Mucosa of gallbladder (tissue), 1 donor: Measurements from ENCODE around the gene TCF7L1. TPM values are rescaled to one million over a fixed set of nuclear protein-coding genes. Genes with fewer than 3 reads are reported as not detected.
"Not testable (repeated sequence)": the region's sequence is repeated elsewhere in the genome, so short reads cannot be mapped to it uniquely, and the experiment has no call there.

Experiments
- DNase-seq: peaks from one replicate; pipeline ENCODE4 v3.0.0-alpha.2; 2020; ENCODE audit warnings: low spot score
- total RNA-seq: library from RNA; stranded (reverse); gene quantifications from one replicate; pipeline ENCODE4 v1.2.1, GENCODE V29; 2021
- donor health status: DM: no; HTN: no; CAD: no.

The TCF7L1 gene
- total RNA-seq, 1 donor from 2014 or later, result 7.6 TPM

- DNase-seq, result peak; percentile 39
These were observed 144.4 kb downstream of the TCF7L1 start for GRCh38 chr2:85277416-85278158.

DNA sequence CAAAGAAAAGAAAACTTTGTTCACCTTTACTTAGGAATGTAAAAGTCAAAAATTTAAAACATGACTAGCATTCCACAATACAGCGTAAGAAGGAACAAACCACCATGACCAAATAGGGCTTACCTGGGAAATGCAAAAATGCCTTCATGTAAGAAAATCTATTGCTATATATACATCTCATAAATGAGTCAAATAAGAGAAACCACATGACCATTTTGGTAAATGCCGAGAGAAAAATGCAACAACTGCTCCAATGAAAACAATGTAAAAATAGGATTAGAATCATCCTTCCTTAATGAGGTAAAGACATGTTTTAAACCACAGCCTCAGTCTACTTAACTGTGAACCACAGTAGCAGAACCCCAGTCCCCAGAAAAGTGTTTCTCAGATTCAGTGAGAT lies 145.2 kb downstream of the TCF7L1 start:
- no peak for DNase-seq

- DNase-seq, result no peak
These were observed 148.4 kb downstream of the TCF7L1 start for GRCh38 chr2:85281553-85281952.

DNA sequence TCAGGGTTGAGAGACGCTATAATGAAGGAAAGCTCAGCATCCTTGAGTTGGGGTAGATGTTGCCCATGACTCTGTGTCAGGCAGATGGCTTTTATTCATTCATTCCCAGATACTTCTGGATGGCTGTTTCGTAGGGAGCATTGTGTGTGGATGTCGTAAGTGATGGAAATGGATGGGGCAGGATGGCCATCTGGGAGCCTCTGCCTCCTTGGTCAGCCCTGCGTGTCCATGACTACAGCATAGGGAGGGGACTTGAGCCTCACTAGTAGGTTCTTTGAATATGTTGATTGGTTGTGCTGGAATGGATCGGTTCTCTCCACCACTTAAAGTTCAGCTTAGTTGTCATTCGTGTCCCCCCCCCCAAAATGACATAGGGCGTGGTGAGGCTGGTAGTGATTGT lies 149.7 kb downstream of the TCF7L1 start:
- DNase-seq, result no peak

- no peak for DNase-seq
These were observed 150.4 kb downstream of the TCF7L1 start for GRCh38 chr2:85283641-85284040.

GRCh38 chr2:85286918-85287317 lies 153.7 kb downstream of the TCF7L1 start:
- no peak for DNase-seq

DNA sequence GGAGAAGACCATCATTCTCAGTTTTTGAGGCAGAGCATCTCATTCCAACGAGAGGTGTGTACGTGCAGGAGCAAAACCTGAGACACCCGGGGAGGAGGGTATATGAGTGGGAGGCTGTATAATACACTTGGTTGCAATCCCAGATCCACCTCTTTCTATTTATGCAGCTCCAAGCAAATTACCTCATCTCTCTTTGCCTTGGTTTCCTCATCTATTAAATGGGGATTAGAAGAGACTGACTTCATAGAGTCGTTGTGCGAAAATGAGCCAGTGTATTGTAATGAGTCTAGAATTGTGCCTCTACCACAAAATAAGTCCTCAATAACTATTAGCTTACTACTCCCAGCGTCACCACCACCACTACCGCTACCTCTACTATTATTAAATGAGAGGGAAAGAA lies 154.5 kb downstream of the TCF7L1 start:
- DNase-seq, result no peak

DNA sequence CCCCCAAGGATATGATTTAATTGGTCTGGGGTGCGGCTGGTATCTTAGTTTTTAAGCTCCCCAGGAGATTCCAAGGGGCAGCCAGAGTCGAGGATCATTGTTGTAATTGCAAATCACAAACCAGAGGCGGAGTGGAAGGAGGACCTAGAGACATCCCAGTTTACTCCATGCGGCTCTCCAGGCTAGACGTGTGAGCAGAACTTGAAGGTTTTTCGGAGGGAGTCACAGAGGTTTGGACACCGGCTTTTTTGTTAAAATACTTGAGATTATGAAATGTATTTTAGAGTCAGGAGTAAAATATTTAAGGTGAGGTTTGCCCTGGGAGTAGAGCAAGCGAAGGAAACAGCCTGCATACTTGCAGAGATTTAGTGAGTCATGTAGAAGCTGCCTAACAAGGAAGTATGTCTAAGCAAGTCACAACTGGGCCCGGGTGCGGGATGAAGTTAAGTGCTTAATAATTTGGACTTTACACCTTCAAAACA lies 155.1 kb downstream of the TCF7L1 start:
- DNase-seq, result peak; percentile 66

DNA sequence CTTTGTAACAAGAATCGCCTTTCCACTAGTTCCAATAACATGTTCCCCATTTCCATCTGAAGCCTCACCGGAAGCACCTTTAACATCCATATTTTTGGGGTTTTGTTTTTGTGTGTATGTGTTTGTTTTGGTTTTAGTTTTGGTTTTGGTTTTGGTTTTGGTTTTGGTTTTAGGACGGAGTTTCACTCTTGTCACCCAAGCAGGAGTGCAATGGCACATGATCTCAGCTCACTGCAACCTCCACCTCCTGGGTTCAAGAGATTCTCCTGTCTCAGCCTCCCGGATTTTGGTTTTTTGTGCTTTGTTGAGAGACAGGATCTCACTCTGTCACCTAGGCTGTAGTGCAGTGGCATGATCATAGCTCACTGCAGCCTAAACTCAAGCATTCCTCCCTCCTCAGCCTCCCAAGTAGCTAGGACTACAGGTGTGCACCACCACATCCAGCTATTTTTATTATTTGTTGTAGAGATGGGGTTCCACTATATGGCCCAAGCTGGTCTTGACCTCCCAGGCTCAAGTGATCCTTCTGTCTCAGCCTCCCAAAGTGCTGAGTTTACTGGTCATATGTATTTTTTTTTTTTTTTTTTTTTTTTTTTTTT lies 158.3 kb downstream of the TCF7L1 start:
- no peak for DNase-seq

GRCh38 chr2:85302121-85302520 lies 168.9 kb downstream of the TCF7L1 start:
- DNase-seq, result no peak

DNA sequence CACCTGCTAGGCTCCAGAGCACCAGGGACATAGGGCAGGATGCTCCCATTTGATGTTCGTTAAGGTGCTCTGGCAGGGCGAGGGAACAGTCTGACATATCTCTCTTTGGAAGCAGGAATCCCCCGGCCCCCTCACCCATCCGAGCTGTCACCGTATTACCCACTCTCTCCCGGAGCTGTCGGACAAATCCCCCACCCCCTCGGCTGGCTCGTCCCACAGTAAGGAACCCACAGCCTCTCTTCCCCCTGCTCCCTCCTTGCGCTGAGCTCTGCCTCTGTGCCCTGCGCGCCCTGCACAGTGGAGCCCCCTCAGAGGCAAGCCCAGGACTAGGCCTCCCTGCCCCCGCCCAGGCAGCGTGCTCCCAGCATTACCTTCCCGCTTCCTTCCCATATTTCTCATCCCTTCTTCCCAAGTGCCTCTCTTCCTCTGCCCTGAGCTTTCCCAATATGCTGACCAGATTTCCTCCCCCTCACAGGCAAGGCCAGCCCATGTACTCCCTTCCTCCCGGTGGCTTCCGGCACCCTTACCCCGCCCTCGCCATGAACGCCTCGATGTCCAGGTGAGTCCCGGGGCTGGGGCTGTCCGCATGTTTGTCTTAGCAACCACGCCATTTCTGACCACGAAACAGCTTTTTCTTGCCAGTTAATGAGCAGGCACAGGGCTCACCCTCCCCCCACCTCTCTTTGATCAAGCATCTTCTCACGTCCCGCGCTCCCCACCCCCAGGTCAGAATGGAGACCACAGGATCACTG lies 170.8 kb downstream of the TCF7L1 start:
- no peak for DNase-seq

GRCh38 chr2:85307527-85307897 lies 174.3 kb downstream of the TCF7L1 start:
- DNase-seq, result no peak

DNA sequence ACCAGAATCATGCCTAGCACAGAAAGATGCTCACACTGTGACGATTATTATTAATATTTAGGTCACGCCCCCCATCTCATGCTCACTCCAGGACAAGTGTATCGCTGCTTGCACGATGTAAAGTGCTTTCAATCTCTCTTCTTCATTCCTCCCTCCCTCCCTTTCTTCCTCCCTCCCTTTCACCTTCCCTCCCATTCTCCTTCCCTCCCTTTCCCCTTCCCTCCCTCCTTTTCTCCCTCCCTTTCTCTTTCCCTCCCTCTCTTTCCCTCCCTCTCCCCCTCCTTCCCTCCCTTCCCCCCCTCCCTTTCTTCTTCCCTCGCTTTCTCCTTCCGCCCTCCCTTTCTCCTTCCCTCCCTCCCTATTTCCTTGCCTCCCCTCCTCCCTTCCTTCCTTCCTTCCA lies 175.0 kb downstream of the TCF7L1 start:
- no peak for DNase-seq

- DNase-seq, result peak; percentile 41
These were observed 175.8 kb downstream of the TCF7L1 start for GRCh38 chr2:85308896-85309555.

GRCh38 chr2:85309699-85310321 lies 176.6 kb downstream of the TCF7L1 start:
- DNase-seq, result no peak

DNA sequence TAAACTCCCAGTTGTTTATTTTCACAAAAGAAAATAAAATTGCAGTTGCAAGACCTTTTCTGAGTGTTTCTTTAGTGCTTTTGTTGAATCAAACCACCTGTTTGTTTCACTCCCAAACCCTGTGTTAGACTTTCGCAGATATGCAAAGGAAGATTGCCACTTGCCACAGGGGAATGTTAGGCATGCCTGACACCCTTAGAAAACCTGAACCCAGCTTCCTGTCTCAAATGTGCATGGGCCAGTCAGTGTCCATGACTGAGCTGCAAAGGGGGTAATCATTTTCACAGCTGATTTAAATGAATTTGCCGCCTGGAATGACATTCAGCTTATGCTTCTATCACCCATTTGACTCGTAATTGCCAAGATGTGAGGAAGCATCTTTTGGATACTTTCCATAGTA lies 177.1 kb downstream of the TCF7L1 start:
- DNase-seq, result no peak

- no peak for DNase-seq
These were observed 179.2 kb downstream of the TCF7L1 start for GRCh38 chr2:85312404-85312803.

DNA sequence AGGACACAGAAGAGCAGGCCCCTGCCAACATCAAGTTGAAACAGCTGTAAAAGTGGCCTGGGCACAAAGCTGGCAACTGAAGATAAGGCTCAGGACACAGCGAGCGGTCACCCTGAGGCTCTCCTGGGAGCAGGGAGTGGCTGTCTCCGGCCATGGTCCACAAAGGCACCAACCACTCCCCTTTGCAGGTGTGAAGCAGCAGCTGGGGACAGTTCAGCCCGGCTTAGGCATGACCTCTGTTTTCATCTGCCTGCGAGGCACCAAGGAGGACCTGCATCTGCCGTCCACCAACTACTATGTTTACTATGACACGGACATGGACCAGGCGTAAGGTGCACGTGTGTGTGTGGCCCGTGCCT lies 181.7 kb downstream of the TCF7L1 start:
- DNase-seq, result no peak

GRCh38 chr2:85315921-85316320 lies 182.7 kb downstream of the TCF7L1 start:
- DNase-seq, result not testable (repeated sequence)

DNA sequence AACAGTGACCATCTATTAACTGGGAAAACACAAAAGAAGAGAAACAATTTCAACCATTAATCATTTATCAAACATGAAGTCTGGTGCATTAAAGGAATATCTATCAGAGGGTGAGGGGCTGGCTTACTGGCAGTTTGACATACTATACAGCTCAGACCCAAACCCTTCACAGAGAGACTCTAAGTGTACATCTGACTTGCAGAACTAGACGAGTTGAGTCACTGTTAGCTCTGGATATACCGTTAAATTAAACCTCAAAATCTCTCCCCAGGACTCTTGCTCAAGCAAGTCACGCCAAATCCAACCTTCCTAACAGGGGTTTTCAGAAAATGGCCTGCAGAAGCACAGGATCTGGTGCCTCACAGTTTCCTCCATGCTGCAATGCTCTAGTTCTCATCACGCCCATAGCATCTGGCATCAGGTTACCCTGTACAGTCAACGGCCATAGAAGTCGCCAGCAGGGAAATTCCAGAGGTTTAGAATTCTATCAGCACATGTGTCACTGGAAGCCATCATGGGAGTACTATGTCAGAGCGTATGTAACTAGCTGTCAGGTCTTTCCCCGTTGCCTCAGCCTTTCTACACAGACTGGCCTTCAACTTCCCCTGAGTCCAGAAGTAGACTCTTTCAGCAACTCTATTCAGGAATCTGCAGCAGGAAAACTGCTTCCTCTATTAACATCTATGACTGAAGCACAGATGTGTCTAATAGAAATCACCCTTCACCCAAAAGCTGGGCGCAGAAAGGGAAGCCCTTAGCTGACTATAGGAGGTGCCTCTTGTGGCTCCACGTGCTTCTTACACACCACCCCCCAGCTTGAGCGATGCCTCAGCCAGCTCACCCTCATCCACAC lies 185.3 kb downstream of the TCF7L1 start:
- no peak for DNase-seq

DNA sequence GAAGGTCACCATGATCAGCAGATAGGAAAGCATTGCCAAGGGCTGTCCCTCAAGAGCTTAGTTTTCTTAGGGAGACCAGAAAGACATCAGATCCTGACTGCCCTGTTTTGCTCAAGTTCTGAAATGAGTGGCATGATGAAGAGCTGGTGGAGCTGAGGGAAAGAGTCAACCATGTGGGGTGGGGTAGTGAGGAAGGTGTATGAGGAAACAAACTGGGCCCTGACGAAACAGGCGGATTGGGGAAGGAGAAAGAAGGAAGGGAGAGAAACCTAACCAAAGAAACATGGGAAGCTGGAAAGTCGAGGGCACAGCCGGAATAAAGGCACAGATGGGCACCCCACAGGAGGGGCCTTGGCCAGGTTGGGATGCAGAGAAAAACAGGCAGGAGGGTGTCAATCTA lies 186.6 kb downstream of the TCF7L1 start:
- DNase-seq, result no peak
